NCI-H460 (cell line): Measurements from ENCODE around the gene ALG14. TPM values are rescaled to one million over a fixed set of nuclear protein-coding genes. Genes with fewer than 3 reads are reported as not detected.
"Not testable (repeated sequence)": the region's sequence is repeated elsewhere in the genome, so short reads cannot be mapped to it uniquely, and the experiment has no call there.

Source experiments
- DNase-seq: peaks from one replicate; pipeline ENCODE4 v3.0.0-alpha.2; 2016; ENCODE audit warnings: low read depth; ENCODE audit errors: extremely low read depth
- total RNA-seq: library from RNA; depleted of rRNA; stranded (reverse); fragments of >200 nt; shearing (Covaris generic); gene quantifications from 2 replicates; pipeline ENCODE4 v1.2.3, GENCODE V29; 2014

Gene ALG14
- total RNA-seq, 1 experiment from 2014 or later: 2.3 TPM

GRCh38 chr1:94961988-94962387, 110.8 kb downstream of the ALG14 start:
- no peak for DNase-seq

GRCh38 chr1:94961582-94961981, 111.2 kb downstream of the ALG14 start:
- DNase-seq: no peak

GRCh38 chr1:94958081-94958480, 114.7 kb downstream of the ALG14 start:
- DNase-seq: no peak

GRCh38 chr1:94955767-94956632, 116.8 kb downstream of the ALG14 start:
- DNase-seq: no peak

GRCh38 chr1:94954263-94955220, 118.2 kb downstream of the ALG14 start:
- DNase-seq: no peak

- DNase-seq: no peak
These were observed 119.0 kb downstream of the ALG14 start for GRCh38 chr1:94953746-94954145.

- no peak for DNase-seq
These were observed 119.6 kb downstream of the ALG14 start for GRCh38 chr1:94953107-94953506.

- no peak for DNase-seq
These were observed 120.2 kb downstream of the ALG14 start for GRCh38 chr1:94952539-94952938.

- no peak for DNase-seq
These were observed 121.1 kb downstream of the ALG14 start for GRCh38 chr1:94951509-94952208.

GRCh38 chr1:94951046-94951445, 121.7 kb downstream of the ALG14 start:
- DNase-seq: no peak

- no peak for DNase-seq
These were observed 122.8 kb downstream of the ALG14 start for GRCh38 chr1:94949681-94950661.

GRCh38 chr1:94947437-94947836, 125.3 kb downstream of the ALG14 start:
- DNase-seq: no peak

GRCh38 chr1:94946886-94947285, 125.9 kb downstream of the ALG14 start:
- DNase-seq: no peak

- DNase-seq: no peak
These were observed 130.3 kb downstream of the ALG14 start for GRCh38 chr1:94942171-94943128.

- DNase-seq: not testable (repeated sequence)
These were observed 131.3 kb downstream of the ALG14 start for GRCh38 chr1:94941480-94941879.

GRCh38 chr1:94940738-94941137, 132.0 kb downstream of the ALG14 start:
- DNase-seq: no peak

GRCh38 chr1:94937820-94938219, 134.9 kb downstream of the ALG14 start:
- no peak for DNase-seq

GRCh38 chr1:94936861-94937620, 135.7 kb downstream of the ALG14 start:
- DNase-seq: peak; percentile 6
